OCI-LY1 (cell line): ENCODE data around the gene SLC12A8.

Experiments used
- H2AFZ ChIP-seq: fragments of 200-600 bp; sonication (generic), shearing (Covaris generic); 2 replicates; pipeline ENCODE4 v1.6.0; 2014; ENCODE audit warnings: antibody characterized with exemption, mild to moderate bottlenecking, low read length
- H3F3A ChIP-seq: fragments of 200-600 bp; sonication (generic), shearing (Covaris generic); 2 replicates; pipeline ENCODE4 v1.6.0; 2014; ENCODE audit warnings: mild to moderate bottlenecking, antibody characterized with exemption, low read length, moderate library complexity; ENCODE audit not compliant: insufficient read depth
- H3K27ac ChIP-seq: fragments of 200-600 bp; sonication (generic); 2 replicates; pipeline ENCODE4 v1.5.1; 2014; ENCODE audit warnings: low read length, mixed run types, mild to moderate bottlenecking, low read depth; ENCODE audit not compliant: poor library complexity, severe bottlenecking
- H3K27me3 ChIP-seq: fragments of 200-600 bp; sonication (generic); 2 replicates; pipeline ENCODE4 v1.6.0; 2014; ENCODE audit warnings: antibody characterized with exemption, mild to moderate bottlenecking, low read length, moderate library complexity; ENCODE audit not compliant: insufficient read depth
- H3K36me3 ChIP-seq: fragments of 200-600 bp; sonication (generic); 2 replicates; pipeline ENCODE4 v1.6.1; 2014; ENCODE audit warnings: mild to moderate bottlenecking, antibody characterized with exemption, low read length, moderate library complexity, mixed read lengths; ENCODE audit not compliant: insufficient read depth
- H3K4me1 ChIP-seq: fragments of 200-600 bp; sonication (generic); 2 replicates; pipeline ENCODE4 v1.5.1; 2014; ENCODE audit warnings: mild to moderate bottlenecking, low read length, moderate library complexity; ENCODE audit not compliant: insufficient read depth, severe bottlenecking
- H3K4me2 ChIP-seq: fragments of 200-600 bp; sonication (generic), shearing (Covaris generic); 2 replicates; pipeline ENCODE4 v1.6.1; 2014; ENCODE audit warnings: low read length
- H3K4me3 ChIP-seq: fragments of 200-600 bp; sonication (generic); 2 replicates; pipeline ENCODE4 v1.5.1; 2014; ENCODE audit warnings: low read length, low read depth, mild to moderate bottlenecking, mixed read lengths; ENCODE audit not compliant: poor library complexity, severe bottlenecking
- H3K79me2 ChIP-seq: fragments of 200-600 bp; shearing (Covaris generic); 2 replicates; pipeline ENCODE4 v1.6.1; 2016; ENCODE audit warnings: mixed run types, low read length, mixed read lengths; ENCODE audit not compliant: insufficient read depth
- H3K9ac ChIP-seq: fragments of 200-600 bp; sonication (generic), shearing (Covaris generic); 2 replicates; pipeline ENCODE4 v1.6.1; 2014; ENCODE audit warnings: mild to moderate bottlenecking, low read length, mixed read lengths
- H3K9me2 ChIP-seq: fragments of 200-600 bp; sonication (generic), shearing (Covaris generic); 2 replicates; pipeline ENCODE4 v1.6.1; 2014; ENCODE audit warnings: low read depth, mild to moderate bottlenecking, low read length, mixed read lengths
- H3K9me3 ChIP-seq: fragments of 200-600 bp; shearing (Covaris generic); 2 replicates; pipeline ENCODE4 v1.6.1; 2014; ENCODE audit warnings: low read length, mixed read lengths
- H4K20me1 ChIP-seq: fragments of 200-600 bp; sonication (generic), shearing (Covaris generic); 2 replicates; pipeline ENCODE4 v1.6.0; 2016; ENCODE audit warnings: mild to moderate bottlenecking, low read length; ENCODE audit not compliant: insufficient read depth
- CTCF ChIP-seq: fragments of 200-600 bp; sonication (generic), shearing (Covaris generic); IDR thresholded peaks from 2 replicates; pipeline ENCODE4 v1.5.1; 2017; ENCODE audit warnings: mild to moderate bottlenecking, antibody characterized with exemption, low read length, moderate library complexity, mixed read lengths
- EZH2 ChIP-seq: fragments of 200-600 bp; sonication (generic), shearing (Covaris generic); IDR thresholded peaks from 2 replicates; pipeline ENCODE4 v1.8.0; 2017; ENCODE audit warnings: borderline replicate concordance, mixed run types, mild to moderate bottlenecking, antibody characterized with exemption, low read length, moderate library complexity, mixed read lengths

SLC12A8 gene

DNA sequence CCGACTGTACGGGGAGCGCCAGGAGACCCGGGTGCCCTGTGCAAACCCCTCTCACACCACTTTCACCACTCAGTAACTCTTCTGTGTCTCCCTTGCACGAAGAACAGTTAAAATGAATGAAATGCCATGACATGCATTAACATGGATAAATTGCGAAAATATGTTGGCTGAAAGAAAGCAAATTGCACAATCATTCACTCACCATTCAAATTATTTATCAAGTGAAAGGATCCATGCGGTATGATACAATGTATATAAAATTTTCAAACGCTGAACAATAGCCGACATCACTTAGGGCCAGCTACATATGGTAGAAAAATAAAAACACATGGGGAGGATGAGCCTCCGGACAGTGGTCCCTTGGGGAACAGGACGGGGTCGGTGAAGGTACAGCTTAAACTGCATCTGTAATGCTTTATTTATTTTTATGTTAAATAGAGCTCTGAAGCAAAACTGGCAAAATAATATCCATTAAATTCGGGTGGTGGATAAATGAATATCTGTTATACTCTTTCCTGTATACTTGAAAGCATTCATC, 45.9 kb downstream of the SLC12A8 start:
- TF ChIP-seq CTCF, result no peak
- no peak for TF ChIP-seq EZH2
- no peak overlapping the region for H3K4me3 ChIP-seq
- no peak overlapping the region for H3K9ac ChIP-seq

GRCh38 chr3:125165948-125166553, 46.5 kb downstream of the SLC12A8 start:
- Histone ChIP-seq H3K27ac (no peak overlapping the region), H3K36me3 (no peaks in the 10 kb centered on the region)

More for the DNA sequence above, 45.9 kb downstream of the SLC12A8 start:
- no peaks in the 10 kb centered on the region for H4K20me1 ChIP-seq
- H3K36me3 ChIP-seq, result no peaks in the 10 kb centered on the region
- no peaks in the 10 kb centered on the region for H3F3A ChIP-seq
- H3K9me2 ChIP-seq, result no peaks in the 10 kb centered on the region
- no peaks in the 10 kb centered on the region for H3K79me2 ChIP-seq
- H2AFZ ChIP-seq, result no peak overlapping the region
- H3K4me1 ChIP-seq, result no peaks in the 10 kb centered on the region
- H3K27me3 ChIP-seq, result peaks cover 3% of the 10 kb centered on the region; the same call in 1 of the 2 replicates
- no peaks in the 10 kb centered on the region for H3K9me3 ChIP-seq
- no peak overlapping the region for H3K27ac ChIP-seq
- no peak overlapping the region for H3K4me2 ChIP-seq

GRCh38 chr3:125165189-125165947, 47.2 kb downstream of the SLC12A8 start:
- H3K4me2 ChIP-seq, result no peak overlapping the region
- H3K9me3 ChIP-seq, result no peaks in the 10 kb centered on the region
- no peaks in the 10 kb centered on the region for H3K36me3 ChIP-seq
- H3K4me3 ChIP-seq, result no peak overlapping the region
- H3K27me3 ChIP-seq, result peaks cover 3% of the 10 kb centered on the region; the same call in 1 of the 2 replicates
- H2AFZ ChIP-seq, result no peak overlapping the region
- H3K4me1 ChIP-seq, result no peaks in the 10 kb centered on the region
- no peak overlapping the region for H3K9ac ChIP-seq
- no peaks in the 10 kb centered on the region for H3K9me2 ChIP-seq
- no peaks in the 10 kb centered on the region for H4K20me1 ChIP-seq
- H3K79me2 ChIP-seq, result no peaks in the 10 kb centered on the region
- no peaks in the 10 kb centered on the region for H3F3A ChIP-seq
- TF ChIP-seq EZH2 (no peak), CTCF (peak; percentile 27; the same call in 1 of the 2 replicates)
- no peak overlapping the region for H3K27ac ChIP-seq

More at GRCh38 chr3:125165948-125166553, 46.5 kb downstream of the SLC12A8 start:
- Histone ChIP-seq H3K4me2 (no peak overlapping the region), H3K9me2 (no peaks in the 10 kb centered on the region), H3F3A (no peaks in the 10 kb centered on the region), H3K4me1 (no peaks in the 10 kb centered on the region), H3K4me3 (no peak overlapping the region), H2AFZ (no peak overlapping the region), H3K79me2 (no peaks in the 10 kb centered on the region), H3K9me3 (no peaks in the 10 kb centered on the region), H4K20me1 (no peaks in the 10 kb centered on the region), H3K27me3 (peaks cover 3% of the 10 kb centered on the region; the same call in 1 of the 2 replicates), H3K9ac (no peak overlapping the region)
- TF ChIP-seq EZH2 (no peak), CTCF (no peak)
